Frontal cortex (tissue), 4 donors: ENCODE measurements around the gene ATG9B. TPM values are rescaled to one million over a fixed set of nuclear protein-coding genes. Genes with fewer than 3 reads are reported as not detected.

Experiments
- DNase-seq, 2 donors: peaks; one replicate each; pipeline ENCODE4 v3.0.0; 2012; ENCODE audit warnings: low spot score in 2 of 2
- FAIRE-seq: peaks from 2 replicates; lab custom pipeline; 2012; peaks lifted over from hg19 to GRCh38; lab: Jason Lieb, UNC
- total RNA-seq: library from RNA; depleted of rRNA; stranded (reverse); fragments of >200 nt; gene quantifications from one replicate; pipeline ENCODE4 v1.2.3, GENCODE V29; 2014
- donor health status: control.
- donor health status: control.
- donor health status: control.

The ATG9B gene, protein sequence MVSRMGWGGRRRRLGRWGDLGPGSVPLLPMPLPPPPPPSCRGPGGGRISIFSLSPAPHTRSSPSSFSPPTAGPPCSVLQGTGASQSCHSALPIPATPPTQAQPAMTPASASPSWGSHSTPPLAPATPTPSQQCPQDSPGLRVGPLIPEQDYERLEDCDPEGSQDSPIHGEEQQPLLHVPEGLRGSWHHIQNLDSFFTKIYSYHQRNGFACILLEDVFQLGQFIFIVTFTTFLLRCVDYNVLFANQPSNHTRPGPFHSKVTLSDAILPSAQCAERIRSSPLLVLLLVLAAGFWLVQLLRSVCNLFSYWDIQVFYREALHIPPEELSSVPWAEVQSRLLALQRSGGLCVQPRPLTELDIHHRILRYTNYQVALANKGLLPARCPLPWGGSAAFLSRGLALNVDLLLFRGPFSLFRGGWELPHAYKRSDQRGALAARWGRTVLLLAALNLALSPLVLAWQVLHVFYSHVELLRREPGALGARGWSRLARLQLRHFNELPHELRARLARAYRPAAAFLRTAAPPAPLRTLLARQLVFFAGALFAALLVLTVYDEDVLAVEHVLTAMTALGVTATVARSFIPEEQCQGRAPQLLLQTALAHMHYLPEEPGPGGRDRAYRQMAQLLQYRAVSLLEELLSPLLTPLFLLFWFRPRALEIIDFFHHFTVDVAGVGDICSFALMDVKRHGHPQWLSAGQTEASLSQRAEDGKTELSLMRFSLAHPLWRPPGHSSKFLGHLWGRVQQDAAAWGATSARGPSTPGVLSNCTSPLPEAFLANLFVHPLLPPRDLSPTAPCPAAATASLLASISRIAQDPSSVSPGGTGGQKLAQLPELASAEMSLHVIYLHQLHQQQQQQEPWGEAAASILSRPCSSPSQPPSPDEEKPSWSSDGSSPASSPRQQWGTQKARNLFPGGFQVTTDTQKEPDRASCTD
- total RNA-seq: 2.4 TPM

DNA sequence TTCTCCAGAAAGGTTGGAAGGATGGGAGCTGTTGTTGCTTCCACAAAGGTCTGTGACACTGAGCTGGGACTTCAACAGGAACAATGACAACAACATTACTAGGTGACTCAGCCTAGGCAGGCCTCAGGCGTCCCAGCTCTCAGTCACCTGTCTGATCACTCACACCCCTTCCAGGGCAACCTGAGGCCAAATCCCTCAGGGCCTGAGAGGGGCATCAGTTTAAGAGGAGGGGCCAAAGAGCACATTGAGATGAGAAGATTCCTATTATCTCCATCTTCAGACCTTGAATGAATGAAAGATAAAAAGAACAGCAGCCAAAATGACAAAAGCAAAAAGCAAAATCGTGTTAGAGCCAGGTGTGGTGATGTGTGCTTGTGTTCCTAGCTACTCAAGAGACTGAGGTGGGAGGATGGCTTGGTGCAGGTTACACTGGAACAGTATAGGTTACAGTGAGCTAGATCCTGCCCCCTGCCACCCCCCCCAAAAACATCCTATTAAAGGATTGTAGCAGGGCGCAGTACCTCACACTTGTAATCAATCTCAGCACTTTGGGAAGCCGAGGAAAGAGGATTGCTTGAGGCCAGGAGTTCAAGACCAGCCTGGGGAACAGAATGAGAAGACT lies at the start of gene ATG9B:
Gene ATG9B, minus strand, starts transcription at position 60 of the 622 bp plus-strand sequence. CDS start 71 bp downstream, outside the sequence.
- DNase-seq (no peak), FAIRE-seq (no peak)

- FAIRE-seq: no peak
- no peak for DNase-seq
These were observed 49.7 kb upstream of the ATG9B start for GRCh38 chr7:151073990-151074389.

- DNase-seq: no peak
- no peak for FAIRE-seq
These were observed 47.0 kb upstream of the ATG9B start for GRCh38 chr7:151071032-151071866.

DNA sequence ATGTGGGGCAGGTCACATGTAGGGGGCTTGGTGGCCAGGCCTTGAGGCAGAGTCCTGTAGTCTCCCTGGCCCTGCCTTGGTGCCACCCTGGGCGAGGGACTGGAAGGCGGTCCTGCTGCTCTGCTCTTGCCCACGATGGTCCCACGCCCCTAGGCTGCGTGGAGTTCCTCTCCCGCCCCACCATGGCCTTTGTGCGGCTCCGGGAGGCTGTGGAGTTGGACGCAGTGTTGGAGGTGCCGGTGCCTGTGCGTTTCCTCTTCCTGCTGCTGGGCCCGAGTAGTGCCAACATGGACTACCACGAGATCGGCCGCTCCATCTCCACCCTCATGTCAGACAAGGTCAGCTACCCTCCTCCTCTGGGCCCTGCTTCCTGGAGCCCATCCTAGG lies 46.3 kb upstream of the ATG9B start:
- no peak for FAIRE-seq
- DNase-seq: no peak

GRCh38 chr7:151069841-151070573 lies 45.7 kb upstream of the ATG9B start:
- DNase-seq (no peak), FAIRE-seq (no peak)

- FAIRE-seq (no peak), DNase-seq (no peak)
These were observed 43.9 kb upstream of the ATG9B start for GRCh38 chr7:151068069-151068773.

DNA sequence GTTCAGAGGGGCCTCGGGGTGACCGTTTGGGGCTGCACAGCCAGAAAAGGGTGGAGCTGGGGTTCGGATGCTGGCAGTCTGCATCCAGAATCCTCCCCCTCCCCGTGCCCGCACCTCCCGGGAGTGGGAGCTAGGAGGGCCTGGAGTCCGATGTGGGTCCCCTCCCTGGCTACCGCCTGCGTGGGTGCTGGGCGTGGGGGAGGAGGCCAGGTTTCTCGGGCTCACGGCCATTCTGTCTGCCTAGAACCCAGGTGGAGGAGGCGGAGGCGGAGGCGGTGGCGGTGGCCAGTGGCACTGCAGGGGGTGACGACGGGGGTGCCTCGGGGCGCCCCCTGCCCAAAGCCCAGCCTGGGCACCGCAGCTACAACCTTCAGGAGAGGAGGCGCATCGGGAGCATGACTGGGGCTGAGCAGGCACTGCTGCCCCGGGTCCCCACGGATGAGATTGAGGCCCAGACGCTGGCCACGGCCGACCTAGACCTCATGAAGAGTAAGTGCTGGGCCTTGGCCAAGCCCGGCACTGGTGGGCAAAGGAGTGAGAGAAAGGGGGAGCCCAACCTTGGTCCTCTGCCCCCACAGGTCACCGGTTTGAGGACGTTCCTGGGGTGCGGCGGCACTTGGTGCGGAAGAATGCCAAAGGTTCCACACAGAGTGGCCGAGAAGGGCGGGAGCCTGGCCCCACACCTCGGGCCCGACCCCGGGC lies 42.1 kb upstream of the ATG9B start:
- FAIRE-seq (no peak), DNase-seq (no peak)

- DNase-seq (no peak), FAIRE-seq (no peak)
These were observed 41.2 kb upstream of the ATG9B start for GRCh38 chr7:151065516-151065915.

DNA sequence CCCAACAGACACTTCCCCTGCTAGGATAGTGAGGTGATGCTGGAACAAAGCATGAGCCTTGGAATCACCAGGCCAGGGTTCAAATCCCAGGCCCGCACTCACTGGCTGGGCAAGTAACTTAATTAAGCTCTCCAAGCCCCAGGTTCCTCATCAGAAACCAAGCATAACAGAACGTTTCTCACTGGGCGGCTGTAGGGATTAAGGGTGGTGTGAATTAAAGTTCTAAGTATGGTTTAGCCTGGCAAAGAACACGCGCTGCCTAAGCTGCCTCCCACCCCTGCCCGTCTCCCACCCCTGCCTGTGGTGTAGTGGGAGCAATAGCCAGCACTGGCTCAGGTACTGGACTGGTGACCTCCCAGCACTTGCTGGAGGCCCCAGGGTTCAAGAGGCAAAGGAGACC lies 40.7 kb upstream of the ATG9B start:
- FAIRE-seq (no peak), DNase-seq (no peak)

DNA sequence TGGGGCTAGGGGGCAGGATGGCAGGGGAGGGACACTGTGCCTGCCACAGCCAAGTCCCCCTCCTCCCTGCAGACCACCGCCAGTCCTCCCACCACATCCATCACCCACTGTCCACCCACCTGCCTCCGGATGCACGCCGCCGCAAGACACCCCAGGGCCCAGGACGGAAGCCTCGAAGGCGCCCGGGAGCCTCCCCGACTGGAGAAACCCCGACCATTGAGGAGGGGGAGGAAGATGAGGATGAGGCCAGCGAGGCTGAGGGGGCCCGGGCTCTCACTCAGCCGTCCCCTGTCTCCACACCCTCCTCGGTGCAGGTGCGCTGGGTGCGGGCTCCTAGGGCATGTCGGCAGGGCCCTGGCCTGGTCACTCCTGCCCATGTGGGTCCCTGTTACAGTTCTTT lies 40.2 kb upstream of the ATG9B start:
- no peak for FAIRE-seq
- no peak for DNase-seq

GRCh38 chr7:151063212-151063561 lies 38.9 kb upstream of the ATG9B start:
- DNase-seq: no peak
- no peak for FAIRE-seq

DNA sequence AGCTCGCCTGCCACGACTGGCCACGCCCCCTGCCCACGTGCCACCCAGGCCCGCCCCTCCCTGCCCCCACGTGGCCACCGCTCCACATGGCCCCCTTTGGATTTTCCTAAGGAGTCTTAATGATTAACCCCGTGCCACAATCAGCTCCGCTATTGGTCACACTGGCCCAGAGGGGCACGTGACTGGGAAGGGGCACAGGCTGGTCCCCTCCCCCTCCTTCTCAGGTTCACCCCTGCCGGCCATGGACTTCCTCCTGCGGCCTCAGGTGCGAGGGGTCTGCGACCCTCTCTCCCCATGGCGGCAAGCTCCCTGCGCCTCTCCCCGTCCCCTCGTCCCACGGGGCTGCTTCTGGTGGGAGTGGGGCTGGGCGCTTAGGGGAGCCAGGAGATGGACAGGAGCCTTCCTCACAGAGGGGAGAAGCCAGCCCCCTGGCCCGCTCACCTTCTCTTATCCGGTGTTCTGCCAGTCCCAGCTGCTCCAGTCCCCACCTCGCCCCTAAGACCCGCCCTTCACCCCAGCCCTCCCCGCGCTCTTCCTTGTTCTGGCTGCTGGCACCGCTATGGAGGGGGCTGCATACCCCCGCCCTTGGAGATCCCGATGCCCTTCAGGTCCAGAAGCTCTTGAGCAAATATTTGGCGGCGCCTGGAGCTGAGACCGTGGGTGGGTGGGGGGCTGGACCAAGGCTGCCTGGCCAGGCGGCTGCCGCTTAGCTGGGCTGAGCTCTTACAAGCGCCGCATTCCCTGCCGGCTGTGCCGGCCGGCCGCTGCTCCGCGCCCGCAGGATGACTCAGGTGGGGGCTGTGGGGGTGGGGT lies 38.3 kb upstream of the ATG9B start:
- DNase-seq (no peak), FAIRE-seq (no peak)

DNA sequence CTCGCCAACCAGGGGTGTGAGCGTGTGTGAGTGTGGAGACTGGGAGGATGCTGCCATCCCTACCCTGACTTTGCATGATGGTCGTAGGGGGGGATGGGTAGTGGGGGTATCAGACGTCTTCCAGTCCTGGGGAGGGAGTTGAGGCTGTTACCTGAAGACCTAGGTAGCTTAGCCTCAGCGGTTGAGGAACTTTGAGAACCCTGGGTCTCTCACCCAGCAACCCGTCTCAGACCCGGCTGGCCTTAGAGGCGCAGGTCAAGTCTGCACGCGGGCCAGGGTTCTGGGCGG lies 37.8 kb upstream of the ATG9B start:
- no peak for FAIRE-seq
- no peak for DNase-seq

GRCh38 chr7:151061213-151062110 lies 37.2 kb upstream of the ATG9B start:
- no peak for FAIRE-seq
- DNase-seq: no peak

GRCh38 chr7:151060416-151061212 lies 36.3 kb upstream of the ATG9B start:
- FAIRE-seq: no peak
- DNase-seq: peak; percentile 50 to 64

- FAIRE-seq (no peak), DNase-seq (no peak)
These were observed 35.8 kb upstream of the ATG9B start for GRCh38 chr7:151060113-151060415.
